Measurements from ENCODE around the gene HIC1.

DNA sequence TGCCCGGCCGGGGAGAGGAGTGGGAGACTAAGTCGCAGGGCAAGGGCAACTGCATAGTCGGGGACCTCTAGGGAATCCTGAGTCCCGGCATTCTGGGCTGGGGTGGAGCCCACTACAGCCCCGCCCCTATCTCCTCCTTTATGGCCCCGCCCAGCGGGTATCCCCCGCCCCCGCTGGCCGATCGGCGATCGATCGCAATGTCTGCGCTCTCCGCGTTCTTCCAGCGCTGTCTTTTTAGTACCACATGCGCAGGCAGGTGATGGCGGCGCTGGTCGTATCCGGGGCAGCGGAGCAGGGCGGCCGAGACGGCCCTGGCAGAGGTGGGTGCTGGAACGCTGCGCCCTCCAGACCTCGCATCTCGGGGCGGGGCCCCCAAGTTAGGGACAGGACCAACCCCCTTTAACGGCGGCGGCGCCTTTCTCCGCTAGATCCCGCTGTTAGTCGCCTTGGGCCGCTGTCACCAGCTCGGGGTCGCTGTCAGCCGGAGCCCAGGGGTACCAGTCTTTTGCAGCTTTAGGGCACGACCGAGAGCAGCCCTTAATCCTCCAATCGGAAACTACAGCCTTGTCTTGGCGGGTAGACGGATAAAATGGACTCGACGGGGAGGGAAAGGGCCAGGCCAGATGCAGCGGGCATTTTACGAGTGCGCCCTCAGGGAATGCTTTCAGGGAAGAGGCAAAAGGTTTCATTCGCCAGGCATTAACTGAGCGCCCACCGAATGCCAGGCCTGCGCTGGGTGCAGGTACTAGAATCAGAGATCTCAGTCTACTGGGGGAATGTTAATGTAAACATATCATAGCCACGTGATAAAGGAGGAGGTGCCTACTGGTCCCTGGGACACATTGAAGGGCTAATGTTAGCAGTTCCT, 24.8 kb upstream of the HIC1 start, which contains the start of gene DPH1:
- no peak for TF ChIP-seq EP300 (IDR thresholded peaks at IDR 0.05)
- TF ChIP-seq, protein P1, sequence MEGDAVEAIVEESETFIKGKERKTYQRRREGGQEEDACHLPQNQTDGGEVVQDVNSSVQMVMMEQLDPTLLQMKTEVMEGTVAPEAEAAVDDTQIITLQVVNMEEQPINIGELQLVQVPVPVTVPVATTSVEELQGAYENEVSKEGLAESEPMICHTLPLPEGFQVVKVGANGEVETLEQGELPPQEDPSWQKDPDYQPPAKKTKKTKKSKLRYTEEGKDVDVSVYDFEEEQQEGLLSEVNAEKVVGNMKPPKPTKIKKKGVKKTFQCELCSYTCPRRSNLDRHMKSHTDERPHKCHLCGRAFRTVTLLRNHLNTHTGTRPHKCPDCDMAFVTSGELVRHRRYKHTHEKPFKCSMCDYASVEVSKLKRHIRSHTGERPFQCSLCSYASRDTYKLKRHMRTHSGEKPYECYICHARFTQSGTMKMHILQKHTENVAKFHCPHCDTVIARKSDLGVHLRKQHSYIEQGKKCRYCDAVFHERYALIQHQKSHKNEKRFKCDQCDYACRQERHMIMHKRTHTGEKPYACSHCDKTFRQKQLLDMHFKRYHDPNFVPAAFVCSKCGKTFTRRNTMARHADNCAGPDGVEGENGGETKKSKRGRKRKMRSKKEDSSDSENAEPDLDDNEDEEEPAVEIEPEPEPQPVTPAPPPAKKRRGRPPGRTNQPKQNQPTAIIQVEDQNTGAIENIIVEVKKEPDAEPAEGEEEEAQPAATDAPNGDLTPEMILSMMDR (IDR thresholded peaks at IDR 0.05): no peak

Data from suprapubic skin (tissue), 3 donors.